22Rv1 (cell line): ENCODE data around the gene SCN5A.

Source experiments
- ZFX ChIP-seq: fragments of 450-650 bp; IDR thresholded peaks from 2 replicates; pipeline ENCODE4 v1.6.1; 2017; ENCODE audit warnings: antibody characterized with exemption, borderline replicate concordance
- TF ChIP-seq, protein P1 (sequence below): fragments of 450-650 bp; IDR thresholded peaks from 2 replicates; pipeline ENCODE4 v1.5.1; 2017; ENCODE audit warnings: mild to moderate bottlenecking

- TF ChIP-seq, protein P1, sequence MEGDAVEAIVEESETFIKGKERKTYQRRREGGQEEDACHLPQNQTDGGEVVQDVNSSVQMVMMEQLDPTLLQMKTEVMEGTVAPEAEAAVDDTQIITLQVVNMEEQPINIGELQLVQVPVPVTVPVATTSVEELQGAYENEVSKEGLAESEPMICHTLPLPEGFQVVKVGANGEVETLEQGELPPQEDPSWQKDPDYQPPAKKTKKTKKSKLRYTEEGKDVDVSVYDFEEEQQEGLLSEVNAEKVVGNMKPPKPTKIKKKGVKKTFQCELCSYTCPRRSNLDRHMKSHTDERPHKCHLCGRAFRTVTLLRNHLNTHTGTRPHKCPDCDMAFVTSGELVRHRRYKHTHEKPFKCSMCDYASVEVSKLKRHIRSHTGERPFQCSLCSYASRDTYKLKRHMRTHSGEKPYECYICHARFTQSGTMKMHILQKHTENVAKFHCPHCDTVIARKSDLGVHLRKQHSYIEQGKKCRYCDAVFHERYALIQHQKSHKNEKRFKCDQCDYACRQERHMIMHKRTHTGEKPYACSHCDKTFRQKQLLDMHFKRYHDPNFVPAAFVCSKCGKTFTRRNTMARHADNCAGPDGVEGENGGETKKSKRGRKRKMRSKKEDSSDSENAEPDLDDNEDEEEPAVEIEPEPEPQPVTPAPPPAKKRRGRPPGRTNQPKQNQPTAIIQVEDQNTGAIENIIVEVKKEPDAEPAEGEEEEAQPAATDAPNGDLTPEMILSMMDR = no peak
- no peak for TF ChIP-seq ZFX
Observed at GRCh38 chr3:38583688-38584087, 65.8 kb downstream of the SCN5A start.
